GM19240 (cell line): ENCODE results near the gene SSTR4.

Source experiments
- DNase-seq: peaks from one replicate; pipeline ENCODE4 v3.0.0; 2011; ENCODE audit warnings: low spot score; ENCODE audit not compliant: insufficient read length

Gene SSTR4

DNA sequence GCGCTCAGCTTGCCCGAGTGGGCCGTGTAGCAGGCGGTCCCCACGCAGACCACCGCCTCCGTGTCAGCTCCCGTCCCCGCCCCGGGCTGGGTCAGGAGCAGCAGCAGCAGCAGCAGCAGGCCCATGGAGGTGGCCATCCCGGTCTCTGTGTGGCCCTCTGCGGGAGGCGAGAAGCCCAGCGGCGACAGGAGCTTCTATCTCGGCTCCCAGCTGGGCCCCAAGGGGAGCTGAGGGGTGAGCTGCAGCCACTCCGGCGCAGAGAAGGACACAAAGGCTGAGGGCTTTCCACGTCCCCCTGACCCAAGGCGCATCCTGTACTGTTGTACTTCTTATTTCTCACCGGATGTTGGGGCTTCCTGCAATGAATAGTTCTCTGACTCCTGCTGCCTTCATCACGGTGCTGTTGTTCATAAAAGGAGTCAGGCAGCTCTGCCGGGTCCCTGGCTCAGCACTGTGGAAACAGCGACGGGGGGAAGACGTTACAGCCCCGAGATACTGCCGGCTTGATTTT lies 51.0 kb downstream of the SSTR4 start, which contains the start of gene CD93:
CD93 (minus strand) TSS at position 269 of the 511 bp plus-strand sequence; CDS start at position 137, 132 bp downstream.
- DNase-seq, result no peak

DNA sequence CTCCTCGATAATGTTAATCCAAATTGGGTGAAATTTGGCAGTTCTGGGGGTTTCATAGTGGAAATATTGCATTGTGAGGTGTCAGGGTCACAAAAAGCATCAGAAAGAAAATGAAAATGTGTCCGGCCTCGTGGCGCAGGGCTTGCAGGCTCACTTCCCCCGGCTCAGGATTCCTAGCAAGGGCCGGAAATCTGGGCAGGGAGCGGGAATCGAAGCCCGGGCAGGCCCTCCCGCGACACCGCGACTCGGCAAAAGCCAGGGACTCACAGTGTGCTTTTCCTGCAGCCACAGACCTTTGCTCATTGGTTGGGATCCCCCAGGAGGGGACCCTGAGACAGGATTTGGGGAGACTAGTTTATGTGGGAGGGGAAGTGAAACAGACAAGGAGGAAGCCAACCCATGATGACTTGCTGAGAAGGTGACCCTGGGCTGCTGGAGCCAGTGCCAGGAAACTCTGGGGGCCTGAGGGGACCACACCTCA lies 51.9 kb downstream of the SSTR4 start:
- no peak for DNase-seq

DNA sequence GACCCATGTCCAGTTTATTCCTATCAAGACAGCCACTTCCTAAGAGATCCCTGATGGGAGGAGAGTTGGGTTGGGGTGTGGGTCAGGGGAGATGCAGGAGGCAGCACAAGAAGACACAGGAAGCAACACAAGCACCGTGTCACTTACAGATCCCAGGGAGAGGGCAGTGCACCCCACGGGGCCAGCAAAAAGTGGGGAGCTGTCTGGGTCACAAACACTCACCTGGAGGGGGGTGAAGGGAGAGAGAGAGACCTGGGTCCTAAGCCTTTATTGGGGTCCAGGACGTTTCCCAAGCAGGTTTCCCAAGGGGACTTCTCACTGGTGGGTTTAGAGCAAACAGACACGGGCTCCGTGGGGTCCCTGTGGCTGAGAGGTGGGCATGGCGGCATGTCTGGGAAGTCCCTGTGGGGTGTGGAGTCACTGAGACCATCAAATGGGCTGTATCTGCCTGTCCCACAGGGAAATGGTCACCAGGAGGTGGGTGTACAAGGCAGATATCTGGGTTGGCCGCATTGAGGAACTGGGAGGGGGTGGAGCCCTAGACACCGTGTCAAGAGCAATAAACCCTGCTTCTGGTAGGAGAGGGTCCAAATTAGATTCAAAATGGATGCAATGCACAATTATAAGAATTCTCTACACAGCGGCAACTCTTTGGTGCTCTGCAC lies 52.6 kb downstream of the SSTR4 start:
- DNase-seq, result no peak
